ENCODE measurements around the gene SUPT6H.
"Not testable (repeated sequence)": the region's sequence is repeated elsewhere in the genome, so short reads cannot be mapped to it uniquely, and the experiment has no call there.

Gene SUPT6H

DNA sequence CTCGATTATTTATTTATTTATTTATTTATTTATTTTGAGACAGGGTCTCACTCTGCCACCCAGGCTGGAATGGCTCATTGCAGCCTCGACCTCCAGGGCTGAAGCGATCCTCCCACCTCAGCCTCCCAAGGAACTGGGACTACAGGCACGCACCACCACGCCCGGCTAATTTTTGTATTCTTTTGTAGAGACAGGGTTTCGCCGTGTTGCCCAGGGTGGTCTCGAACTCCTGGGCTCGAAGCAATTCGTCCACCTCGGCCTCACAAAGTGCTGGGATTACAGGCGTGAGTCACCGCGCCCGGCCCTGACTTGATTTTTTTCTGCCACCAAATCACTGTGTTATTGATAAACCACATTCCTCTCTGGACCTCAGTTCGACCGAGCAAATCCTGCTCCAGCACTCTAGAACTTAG is 57.0 kb downstream of the SUPT6H start:
- no peak for DNase-seq (ENCODE audit: low read depth)

DNA sequence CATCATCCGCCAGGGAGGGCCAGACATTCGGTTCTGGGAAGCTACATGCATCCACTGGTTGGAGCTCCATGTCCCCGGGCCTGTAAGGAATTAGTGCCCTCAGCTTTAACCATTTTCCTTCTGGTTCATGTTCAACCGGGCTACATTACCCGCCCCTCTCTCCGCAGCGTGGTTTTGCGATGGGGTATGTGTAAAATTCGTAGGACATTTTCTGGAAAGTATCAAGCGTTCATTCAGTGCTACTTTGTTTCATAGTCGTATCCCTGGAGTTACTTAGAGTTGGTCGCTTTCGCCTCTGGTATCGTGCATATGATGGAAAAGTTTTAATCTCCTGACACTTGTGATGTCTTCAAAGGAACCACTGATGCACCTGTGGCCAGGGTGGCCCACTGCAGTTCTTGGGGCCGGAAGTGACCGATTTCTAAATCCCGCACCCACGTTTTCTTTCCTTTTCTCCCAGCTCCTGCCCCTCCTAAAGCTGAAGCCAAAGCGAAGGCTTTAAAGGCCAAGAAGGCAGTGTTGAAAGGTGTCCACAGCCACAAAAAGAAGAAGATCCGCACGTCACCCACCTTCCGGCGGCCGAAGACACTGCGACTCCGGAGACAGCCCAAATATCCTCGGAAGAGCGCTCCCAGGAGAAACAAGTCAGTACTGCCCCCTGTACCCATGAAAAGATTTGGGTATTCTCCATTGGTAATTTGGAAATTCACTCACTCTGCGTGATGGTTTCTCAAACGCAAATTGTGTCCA is 58.4 kb downstream of the SUPT6H start:
- no peak for DNase-seq (ENCODE audit: low read depth)

GRCh38 chr17:28720997-28721329 is 59.0 kb downstream of the SUPT6H start:
- DNase-seq (ENCODE audit: low read depth) = not testable (repeated sequence)

DNA sequence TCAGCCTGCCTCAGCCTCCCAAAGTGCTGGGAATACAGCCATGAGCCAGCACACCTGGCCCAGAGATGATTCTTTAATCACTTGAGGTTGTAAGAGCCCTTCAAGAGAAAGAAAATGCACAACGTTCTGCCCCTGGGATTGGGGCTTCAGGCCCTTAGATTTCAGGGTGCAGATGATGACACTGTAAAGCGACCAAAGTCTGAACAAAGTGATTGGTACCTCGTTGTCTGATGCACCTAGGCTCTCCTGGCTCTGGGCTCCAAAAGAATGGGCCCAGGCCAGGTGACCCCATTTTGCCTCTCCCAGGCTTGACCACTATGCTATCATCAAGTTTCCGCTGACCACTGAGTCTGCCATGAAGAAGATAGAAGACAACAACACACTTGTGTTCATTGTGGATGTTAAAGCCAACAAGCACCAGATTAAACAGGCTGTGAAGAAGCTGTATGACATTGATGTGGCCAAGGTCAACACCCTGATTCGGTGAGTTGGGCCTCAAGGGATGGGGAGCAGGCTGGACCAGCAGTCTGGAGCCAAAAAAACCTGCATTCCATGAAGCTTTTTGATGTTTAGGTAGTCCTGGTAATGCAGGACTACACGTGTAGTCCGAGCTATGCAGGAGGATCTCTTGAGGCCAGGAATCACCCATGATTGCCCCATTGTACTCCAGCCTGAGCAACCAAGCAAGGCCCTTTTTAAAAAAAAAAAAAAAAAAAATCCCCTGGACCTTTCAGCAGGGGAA is 60.6 kb downstream of the SUPT6H start:
- no peak for DNase-seq (ENCODE audit: low read depth)

GRCh38 chr17:28723159-28723835 is 61.3 kb downstream of the SUPT6H start:
- no peak for DNase-seq (ENCODE audit: low read depth)

GRCh38 chr17:28723836-28724499 is 62.0 kb downstream of the SUPT6H start:
- DNase-seq (ENCODE audit: low read depth) = not testable (repeated sequence)

GRCh38 chr17:28724500-28725165 is 62.6 kb downstream of the SUPT6H start:
- DNase-seq (ENCODE audit: low read depth) = no peak

DNA sequence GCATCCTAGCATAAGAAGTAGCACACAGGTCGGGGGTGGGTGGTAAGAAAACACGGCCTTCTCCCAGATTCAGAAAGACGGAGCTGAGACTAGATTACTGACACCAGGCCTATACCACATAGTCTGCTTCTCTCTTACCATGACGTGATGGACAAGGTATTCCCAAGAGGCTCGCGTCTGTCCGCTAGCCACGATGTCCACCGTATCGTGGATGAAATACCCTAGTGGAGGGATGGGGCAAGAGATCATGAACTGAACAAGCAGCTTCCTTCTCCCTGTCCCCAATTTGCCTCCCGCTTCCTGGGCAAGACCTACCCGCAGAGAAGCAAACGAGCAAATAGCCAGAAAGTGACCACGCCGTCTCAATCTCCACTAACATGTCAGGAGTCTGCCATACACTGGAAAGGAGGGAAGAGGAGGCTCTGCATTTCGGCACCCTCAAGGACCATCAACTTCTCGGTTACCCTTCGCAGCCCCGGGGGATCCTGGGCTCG is 63.2 kb downstream of the SUPT6H start:
- no peak for DNase-seq (ENCODE audit: low read depth)

DNA sequence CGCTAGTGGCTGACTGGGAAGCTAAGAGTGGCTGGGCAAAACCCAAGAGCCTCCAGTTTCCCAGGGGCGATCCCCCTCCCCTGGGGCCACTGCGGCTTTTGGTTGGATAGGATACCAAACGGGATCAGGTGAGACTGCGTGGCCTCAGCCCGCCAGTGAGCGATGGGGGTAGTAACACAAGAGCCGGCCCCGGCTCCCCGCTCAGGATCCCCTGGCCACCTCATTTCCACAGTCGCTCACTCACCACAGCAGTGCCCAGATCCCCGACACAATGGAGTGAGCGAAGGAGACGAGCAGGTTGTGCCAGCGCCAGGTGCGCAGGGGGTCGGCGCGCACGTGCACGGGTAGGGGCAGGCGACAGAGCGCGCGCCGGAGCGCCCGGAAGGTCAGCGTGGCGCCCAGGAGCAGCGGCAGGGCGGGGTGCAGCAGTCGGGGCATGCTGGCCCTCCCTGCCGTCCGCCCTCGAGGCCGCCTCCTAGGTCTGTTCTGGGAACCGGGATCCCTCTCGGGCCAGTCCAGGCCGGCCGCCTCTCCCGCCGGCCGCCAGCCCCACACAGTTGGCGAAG is 63.7 kb downstream of the SUPT6H start:
- no peak for DNase-seq (ENCODE audit: low read depth)

- DNase-seq (ENCODE audit: low read depth) = no peak
These were observed 64.2 kb downstream of the SUPT6H start, which contains the start of gene TLCD1 for GRCh38 chr17:28726226-28726626. TLCD1 (minus strand) TSS chr17:28726233; CDS start chr17:28726097, 136 bp downstream.

- DNase-seq (ENCODE audit: low read depth) = peak; percentile 92
These were observed 64.9 kb downstream of the SUPT6H start for GRCh38 chr17:28726627-28727491.

GRCh38 chr17:28728364-28729200 is 66.6 kb downstream of the SUPT6H start, which contains the start of gene NEK8:
NEK8 (plus strand) TSS chr17:28728788; CDS start chr17:28728814, 26 bp downstream.
- DNase-seq (ENCODE audit: low read depth) = peak; percentile 97

GRCh38 chr17:28729950-28730330 is 67.9 kb downstream of the SUPT6H start:
- no peak for DNase-seq (ENCODE audit: low read depth)

GRCh38 chr17:28733346-28733745 is 71.3 kb downstream of the SUPT6H start:
- DNase-seq (ENCODE audit: low read depth) = no peak

GRCh38 chr17:28734712-28735241 is 72.8 kb downstream of the SUPT6H start:
- DNase-seq (ENCODE audit: low read depth) = no peak

GRCh38 chr17:28735242-28735722 is 73.3 kb downstream of the SUPT6H start:
- DNase-seq (ENCODE audit: low read depth) = no peak

DNA sequence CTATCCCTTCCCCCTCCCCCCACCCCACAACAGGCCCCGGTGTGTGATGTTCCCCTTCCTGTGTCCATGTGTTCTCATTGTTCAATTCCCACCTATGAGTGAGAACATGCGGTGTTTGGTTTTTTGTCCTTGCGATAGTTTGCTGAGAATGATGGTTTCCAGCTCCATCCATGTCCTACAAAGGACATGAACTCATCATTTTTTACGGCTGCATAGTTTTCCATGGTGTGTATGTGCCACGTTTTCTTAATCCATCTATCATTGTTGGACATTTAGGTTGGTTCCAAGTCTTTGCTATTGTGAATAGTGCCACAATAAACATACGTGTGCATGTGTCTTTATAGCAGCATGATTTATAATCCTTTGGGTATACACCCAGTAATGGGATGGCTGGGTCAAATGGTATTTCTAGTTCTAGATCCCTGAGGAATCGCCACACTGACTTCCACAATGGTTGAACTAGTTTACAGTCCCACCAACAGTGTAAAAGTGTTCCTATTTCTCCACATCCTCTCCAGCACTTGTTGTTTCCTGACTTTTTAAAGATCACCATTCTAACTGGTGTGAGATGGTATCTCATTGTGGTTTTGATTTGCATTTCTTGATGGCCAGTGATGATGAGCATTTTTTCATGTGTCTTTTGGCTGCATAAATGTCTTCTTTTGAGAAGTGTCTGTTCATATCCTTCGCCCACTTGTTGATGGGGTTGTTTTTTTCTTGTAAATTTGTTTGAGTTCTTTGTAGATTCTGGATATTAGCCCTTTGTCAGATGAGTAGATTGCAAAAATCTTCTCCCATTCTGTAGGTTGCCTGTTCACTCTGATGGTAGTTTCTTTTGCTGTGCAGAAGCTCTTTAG is 74.1 kb downstream of the SUPT6H start:
- not testable (repeated sequence) for DNase-seq (ENCODE audit: low read depth)

- no peak for DNase-seq (ENCODE audit: low read depth)
These were observed 75.3 kb downstream of the SUPT6H start for GRCh38 chr17:28737316-28737715.
